ENCODE data around the gene MGME1.

MGME1 gene

DNA sequence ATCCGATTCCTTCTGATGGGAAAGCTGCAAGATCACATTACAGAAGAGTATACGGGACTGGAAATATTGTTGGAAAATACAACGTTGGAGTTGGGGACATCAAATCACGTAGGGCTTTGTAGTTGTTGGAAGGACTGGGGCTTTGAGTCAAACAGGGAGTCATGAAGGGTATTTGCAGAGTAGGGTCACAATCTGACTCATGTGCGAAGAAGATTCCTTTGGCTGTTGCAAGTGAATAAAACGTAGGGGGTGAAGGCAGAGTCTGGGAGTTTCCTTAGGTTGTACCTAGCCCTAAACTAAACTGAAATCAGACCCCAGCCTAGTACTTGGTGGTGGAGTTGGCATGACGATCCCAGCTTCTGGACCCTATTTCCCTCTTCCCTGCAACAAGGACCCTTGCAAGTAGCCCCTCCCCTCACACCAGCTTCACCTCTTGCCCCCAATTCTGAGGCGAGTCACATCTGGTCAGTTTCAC is 32.5 kb upstream of the MGME1 start:
- H3K4me1 Mint-ChIP-seq (ENCODE audit: low read depth): peaks cover 17% of the 10 kb centered on the region

DNA sequence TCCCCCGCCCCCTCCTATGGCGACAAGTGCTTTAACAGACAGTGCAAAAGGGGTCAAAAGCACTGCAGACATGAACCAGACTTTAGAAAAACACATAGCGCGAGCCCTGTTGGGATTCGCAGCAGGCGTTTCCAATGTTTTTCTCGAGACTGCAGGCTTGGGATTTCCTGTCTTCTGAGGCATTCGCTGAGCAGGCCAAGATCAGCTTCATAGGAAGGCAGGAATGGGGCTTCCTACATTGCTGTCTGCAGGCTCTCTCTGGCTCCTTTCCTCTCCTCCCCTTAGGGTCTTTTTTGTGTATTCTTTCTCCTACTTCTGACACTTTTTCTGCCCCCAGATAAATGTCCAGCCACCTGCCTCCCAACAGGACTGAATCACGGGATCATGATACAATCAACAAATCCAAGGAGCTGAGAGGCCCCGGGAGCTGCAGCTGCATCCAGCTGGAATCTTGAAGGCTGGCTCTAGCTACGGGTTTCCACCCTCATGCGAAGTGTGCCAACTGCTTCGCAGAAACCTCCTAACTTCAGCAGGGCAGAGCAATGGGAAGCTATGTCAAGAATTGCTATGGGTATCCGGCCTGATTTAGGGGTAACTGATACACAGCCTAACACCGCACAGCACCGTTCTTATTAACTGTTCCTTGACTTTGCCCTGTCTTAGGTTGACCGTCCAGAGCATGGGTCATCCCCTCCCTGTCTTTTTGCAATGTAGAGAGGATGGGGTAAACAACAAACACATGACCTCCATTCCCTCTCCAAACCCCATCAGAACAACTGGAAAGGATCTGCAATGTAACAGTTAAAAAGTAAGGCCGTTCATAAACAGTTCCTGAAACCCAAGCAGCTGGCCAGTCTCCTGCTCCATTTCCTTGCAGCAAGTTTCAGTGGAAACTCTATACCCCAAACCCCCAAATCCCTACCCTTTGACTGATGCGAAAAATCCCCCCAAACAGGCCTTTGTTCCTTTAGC is 31.8 kb upstream of the MGME1 start:
- H3K36me3 Mint-ChIP-seq (ENCODE audit: low read depth): peaks cover 16% of the 10 kb centered on the region
- H3K4me3 Mint-ChIP-seq: no peak overlapping the region
- no peaks in the 10 kb centered on the region for H3K27me3 Mint-ChIP-seq
- no peak overlapping the region for H3K27ac Mint-ChIP-seq
- H3K4me1 Mint-ChIP-seq (ENCODE audit: low read depth): peaks cover 17% of the 10 kb centered on the region
- H3K9me3 Mint-ChIP-seq: no peaks in the 10 kb centered on the region

More for the DNA sequence above, 32.5 kb upstream of the MGME1 start:
- no peak overlapping the region for H3K27ac Mint-ChIP-seq
- H3K36me3 Mint-ChIP-seq (ENCODE audit: low read depth): peaks cover 9% of the 10 kb centered on the region
- no peaks in the 10 kb centered on the region for H3K9me3 Mint-ChIP-seq
- no peak overlapping the region for H3K4me3 Mint-ChIP-seq
- H3K27me3 Mint-ChIP-seq: no peaks in the 10 kb centered on the region

- Mint-ChIP-seq H3K4me1 (ENCODE audit: low read depth) (peaks cover 28% of the 10 kb centered on the region), H3K4me3 (no peak overlapping the region)
Observed at GRCh38 chr20:17938871-17939619, 29.8 kb upstream of the MGME1 start.

GRCh38 chr20:17939622-17940223 is 29.1 kb upstream of the MGME1 start:
- Mint-ChIP-seq H3K27me3 (no peaks in the 10 kb centered on the region), H3K27ac (peak overlapping the region; percentile 45), H3K4me3 (no peak overlapping the region), H3K36me3 (ENCODE audit: low read depth) (peaks cover 40% of the 10 kb centered on the region), H3K9me3 (no peaks in the 10 kb centered on the region), H3K4me1 (ENCODE audit: low read depth) (peaks cover 29% of the 10 kb centered on the region)

More at GRCh38 chr20:17938871-17939619, 29.8 kb upstream of the MGME1 start:
- H3K36me3 Mint-ChIP-seq (ENCODE audit: low read depth): peaks cover 36% of the 10 kb centered on the region
- H3K27ac Mint-ChIP-seq: no peak overlapping the region
- no peaks in the 10 kb centered on the region for H3K9me3 Mint-ChIP-seq
- H3K27me3 Mint-ChIP-seq: no peaks in the 10 kb centered on the region

DNA sequence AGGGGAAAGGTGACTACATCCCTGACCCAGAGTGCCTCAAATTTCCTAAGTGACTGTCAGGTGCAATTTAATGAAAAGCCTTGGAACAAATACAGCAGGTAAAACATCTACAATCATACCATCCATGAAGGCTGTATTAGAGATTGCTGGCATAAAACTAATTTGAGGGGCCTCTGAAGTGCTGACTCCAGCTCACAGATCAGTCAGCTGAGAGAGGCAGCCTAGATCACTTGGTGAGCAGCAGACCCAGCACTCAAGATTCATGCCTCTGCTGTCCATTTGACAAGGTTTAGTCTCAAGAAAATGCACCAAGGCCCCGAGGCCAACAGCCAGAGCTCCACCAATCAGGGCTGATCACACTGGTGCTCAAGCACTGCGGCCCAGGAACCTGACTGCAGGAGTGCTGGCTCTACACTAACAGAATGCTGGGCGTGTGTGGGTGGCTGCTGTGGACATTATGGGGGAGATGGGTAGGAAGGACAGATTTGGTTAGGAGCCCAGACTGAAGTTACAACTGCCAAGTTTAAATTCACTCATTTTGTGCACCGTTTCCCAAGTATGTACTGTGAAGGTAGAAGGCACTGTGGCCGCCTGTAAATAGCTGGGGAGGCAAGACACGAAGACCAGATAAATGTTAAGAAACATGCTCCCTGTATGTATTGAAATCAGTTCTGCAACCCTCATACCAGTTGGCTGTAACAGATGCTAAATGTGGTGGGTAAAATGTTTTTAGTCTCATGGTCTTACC is 28.4 kb upstream of the MGME1 start:
- H3K4me3 Mint-ChIP-seq: no peak overlapping the region
- peaks cover 45% of the 10 kb centered on the region for H3K36me3 Mint-ChIP-seq (ENCODE audit: low read depth)
- no peaks in the 10 kb centered on the region for H3K9me3 Mint-ChIP-seq
- peak overlapping the region; percentile 22 for H3K27ac Mint-ChIP-seq
- H3K27me3 Mint-ChIP-seq: no peaks in the 10 kb centered on the region
- H3K4me1 Mint-ChIP-seq (ENCODE audit: low read depth): peaks cover 29% of the 10 kb centered on the region

- no peaks in the 10 kb centered on the region for H3K9me3 Mint-ChIP-seq
- H3K4me3 Mint-ChIP-seq: no peak overlapping the region
- H3K27me3 Mint-ChIP-seq: no peaks in the 10 kb centered on the region
- peak overlapping the region; percentile 22 for H3K27ac Mint-ChIP-seq
- H3K36me3 Mint-ChIP-seq (ENCODE audit: low read depth): peaks cover 54% of the 10 kb centered on the region
- H3K4me1 Mint-ChIP-seq (ENCODE audit: low read depth): peaks cover 29% of the 10 kb centered on the region
Observed at GRCh38 chr20:17941087-17941825, 27.6 kb upstream of the MGME1 start.

DNA sequence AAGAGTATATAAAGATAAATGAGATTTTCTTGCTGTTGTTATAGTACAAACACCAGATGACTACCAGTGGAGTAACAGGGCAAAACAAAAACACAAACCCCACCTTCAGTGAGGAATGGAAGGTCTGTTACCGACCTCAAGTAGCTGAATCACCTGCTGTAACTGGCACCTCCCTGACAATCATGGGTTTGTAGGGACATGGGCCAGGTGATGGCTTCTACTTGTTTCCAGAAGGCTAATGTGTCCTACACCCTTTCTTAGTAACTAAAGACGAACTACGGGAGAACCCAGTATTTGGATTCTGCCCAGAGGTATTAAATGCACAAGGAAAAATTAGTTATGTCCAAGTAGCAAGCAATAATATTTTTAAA is 27.0 kb upstream of the MGME1 start:
- H3K27me3 Mint-ChIP-seq: no peaks in the 10 kb centered on the region
- no peak overlapping the region for H3K27ac Mint-ChIP-seq
- H3K9me3 Mint-ChIP-seq: no peaks in the 10 kb centered on the region
- peaks cover 59% of the 10 kb centered on the region for H3K36me3 Mint-ChIP-seq (ENCODE audit: low read depth)
- H3K4me3 Mint-ChIP-seq: no peak overlapping the region
- peaks cover 29% of the 10 kb centered on the region for H3K4me1 Mint-ChIP-seq (ENCODE audit: low read depth)

DNA sequence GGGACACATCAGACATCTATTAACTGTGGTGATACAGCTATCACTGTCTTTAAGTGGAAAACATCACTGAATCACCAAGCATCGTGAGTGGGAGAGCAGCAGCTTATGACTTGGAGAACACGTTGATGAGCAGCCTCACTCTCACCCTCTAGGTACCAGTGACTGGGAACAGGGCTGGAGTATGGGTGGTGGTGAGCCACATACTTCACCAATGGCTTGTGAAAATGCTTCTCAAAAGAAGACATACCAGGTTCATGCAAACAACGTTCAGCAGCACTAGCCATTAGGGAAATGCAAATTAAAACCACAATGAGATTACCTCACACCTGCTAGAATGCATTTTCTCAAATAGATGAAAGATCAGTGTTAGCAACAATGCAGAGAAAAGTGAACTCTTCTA is 25.5 kb upstream of the MGME1 start:
- H3K4me1 Mint-ChIP-seq (ENCODE audit: low read depth): peaks cover 29% of the 10 kb centered on the region
- no peak overlapping the region for H3K27ac Mint-ChIP-seq
- no peaks in the 10 kb centered on the region for H3K9me3 Mint-ChIP-seq
- H3K36me3 Mint-ChIP-seq (ENCODE audit: low read depth): peaks cover 75% of the 10 kb centered on the region
- H3K4me3 Mint-ChIP-seq: no peak overlapping the region
- no peaks in the 10 kb centered on the region for H3K27me3 Mint-ChIP-seq

GRCh38 chr20:17944854-17945474 is 23.9 kb upstream of the MGME1 start:
- peak overlapping the region; percentile 72 for H3K27ac Mint-ChIP-seq
- H3K27me3 Mint-ChIP-seq: no peaks in the 10 kb centered on the region
- peaks cover 91% of the 10 kb centered on the region for H3K36me3 Mint-ChIP-seq (ENCODE audit: low read depth)
- H3K9me3 Mint-ChIP-seq: no peaks in the 10 kb centered on the region
- no peak overlapping the region for H3K4me3 Mint-ChIP-seq
- peaks cover 17% of the 10 kb centered on the region for H3K4me1 Mint-ChIP-seq (ENCODE audit: low read depth)

DNA sequence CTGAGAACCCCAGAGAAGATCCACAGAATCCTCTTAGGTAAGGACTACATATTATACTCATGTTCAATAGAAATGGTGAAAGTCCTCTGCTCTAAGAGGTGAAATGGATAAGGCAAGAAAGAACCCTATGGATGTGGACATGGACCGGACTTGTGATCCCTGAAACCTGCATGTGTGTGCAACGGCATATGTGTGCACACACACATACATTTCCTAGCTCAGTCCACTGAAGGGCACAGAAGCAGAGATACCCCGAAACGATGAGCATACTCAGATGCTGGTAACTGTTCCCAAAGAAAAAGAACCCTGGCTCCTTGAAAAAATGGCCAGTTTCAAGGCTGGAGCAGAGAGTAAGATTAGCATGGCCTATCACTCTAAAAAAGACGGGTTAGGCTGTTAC is 22.8 kb upstream of the MGME1 start:
- Mint-ChIP-seq H3K4me1 (ENCODE audit: low read depth) (peaks cover 12% of the 10 kb centered on the region), H3K9me3 (no peaks in the 10 kb centered on the region), H3K27me3 (no peaks in the 10 kb centered on the region), H3K4me3 (no peak overlapping the region), H3K36me3 (ENCODE audit: low read depth) (peaks cover 94% of the 10 kb centered on the region), H3K27ac (no peak overlapping the region)

DNA sequence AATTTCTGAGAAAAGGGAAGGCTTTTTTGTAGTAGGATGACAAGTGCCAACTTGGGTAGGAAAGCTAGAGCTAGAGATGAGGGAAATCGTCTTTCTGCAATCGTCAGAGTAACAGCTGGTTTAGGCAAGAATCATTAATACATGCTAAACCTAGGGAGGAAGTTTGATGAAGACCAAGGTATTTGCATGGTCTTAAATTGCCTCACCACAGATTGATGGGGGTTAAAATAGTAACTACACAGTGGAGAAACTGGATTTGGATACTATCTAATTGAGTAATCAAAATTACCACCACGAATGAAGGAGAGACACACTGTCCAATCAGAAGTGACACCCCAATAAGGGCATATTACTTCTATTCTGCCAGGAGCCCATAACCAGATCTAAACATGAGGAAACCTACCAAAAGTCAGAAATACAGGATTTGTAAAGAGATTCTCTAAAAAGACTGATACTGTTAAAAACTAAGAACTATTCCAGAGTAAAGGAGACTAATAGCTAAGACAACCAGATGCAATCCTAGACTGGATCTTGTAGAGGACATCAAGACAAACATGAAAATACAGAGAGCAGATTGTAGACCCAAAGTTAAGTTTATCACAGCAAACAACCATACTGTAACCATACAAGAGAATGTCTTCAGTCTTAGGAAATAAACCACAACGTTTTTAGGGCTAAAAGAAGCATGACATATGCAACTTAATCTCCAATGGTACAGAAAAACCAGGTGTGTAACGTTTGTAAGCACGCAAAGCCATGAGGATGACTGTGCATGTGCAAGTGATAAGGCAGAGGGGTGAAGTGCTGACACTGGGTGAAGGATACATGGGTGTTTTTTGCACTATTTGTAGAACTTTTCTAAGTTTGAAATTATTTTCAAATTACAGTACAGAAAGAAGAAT is 22.0 kb upstream of the MGME1 start:
- no peak overlapping the region for H3K27ac Mint-ChIP-seq
- no peaks in the 10 kb centered on the region for H3K27me3 Mint-ChIP-seq
- peaks cover 94% of the 10 kb centered on the region for H3K36me3 Mint-ChIP-seq (ENCODE audit: low read depth)
- no peaks in the 10 kb centered on the region for H3K9me3 Mint-ChIP-seq
- peaks cover 12% of the 10 kb centered on the region for H3K4me1 Mint-ChIP-seq (ENCODE audit: low read depth)
- no peak overlapping the region for H3K4me3 Mint-ChIP-seq

GRCh38 chr20:17947474-17947815 is 21.4 kb upstream of the MGME1 start:
- peaks cover 94% of the 10 kb centered on the region for H3K36me3 Mint-ChIP-seq (ENCODE audit: low read depth)
- H3K4me1 Mint-ChIP-seq (ENCODE audit: low read depth): peaks cover 12% of the 10 kb centered on the region
- no peaks in the 10 kb centered on the region for H3K9me3 Mint-ChIP-seq
- no peak overlapping the region for H3K4me3 Mint-ChIP-seq
- H3K27me3 Mint-ChIP-seq: no peaks in the 10 kb centered on the region
- peak overlapping the region; percentile 34 for H3K27ac Mint-ChIP-seq

GRCh38 chr20:17948442-17948841 is 20.4 kb upstream of the MGME1 start:
- H3K4me3 Mint-ChIP-seq: no peak overlapping the region
- no peaks in the 10 kb centered on the region for H3K27me3 Mint-ChIP-seq
- peak overlapping the region; percentile 13 for H3K27ac Mint-ChIP-seq
- peaks cover 7% of the 10 kb centered on the region for H3K4me1 Mint-ChIP-seq (ENCODE audit: low read depth)
- no peaks in the 10 kb centered on the region for H3K9me3 Mint-ChIP-seq
- peaks cover 94% of the 10 kb centered on the region for H3K36me3 Mint-ChIP-seq (ENCODE audit: low read depth)
